Right renal cortex interstitium (tissue), 3 donors: ENCODE results near the gene ZNF610. TPM values are rescaled to one million over a fixed set of nuclear protein-coding genes. Genes with fewer than 3 reads are reported as not detected.
"Not testable (repeated sequence)": the region's sequence is repeated elsewhere in the genome, so short reads cannot be mapped to it uniquely, and the experiment has no call there.

ENCODE experiments used
- DNase-seq, 3 donors: peaks; one replicate each; pipeline ENCODE4 v3.0.0-alpha.2; 2013; ENCODE audit warnings: low read depth in 3 of 3, low spot score in 2 of 3
- polyA plus RNA-seq, 3 donors: library from polyadenylated mRNA; unstranded; fragments of 120-200 nt; gene quantifications; one replicate each; pipeline ENCODE4 v1.2.1, GENCODE V29; 2013; ENCODE audit not compliant: insufficient read length in 3 of 3

ZNF610 gene
- polyA plus RNA-seq, result 10 to 100 TPM; 13.4 to 14.0 (median 13.7) TPM

DNA sequence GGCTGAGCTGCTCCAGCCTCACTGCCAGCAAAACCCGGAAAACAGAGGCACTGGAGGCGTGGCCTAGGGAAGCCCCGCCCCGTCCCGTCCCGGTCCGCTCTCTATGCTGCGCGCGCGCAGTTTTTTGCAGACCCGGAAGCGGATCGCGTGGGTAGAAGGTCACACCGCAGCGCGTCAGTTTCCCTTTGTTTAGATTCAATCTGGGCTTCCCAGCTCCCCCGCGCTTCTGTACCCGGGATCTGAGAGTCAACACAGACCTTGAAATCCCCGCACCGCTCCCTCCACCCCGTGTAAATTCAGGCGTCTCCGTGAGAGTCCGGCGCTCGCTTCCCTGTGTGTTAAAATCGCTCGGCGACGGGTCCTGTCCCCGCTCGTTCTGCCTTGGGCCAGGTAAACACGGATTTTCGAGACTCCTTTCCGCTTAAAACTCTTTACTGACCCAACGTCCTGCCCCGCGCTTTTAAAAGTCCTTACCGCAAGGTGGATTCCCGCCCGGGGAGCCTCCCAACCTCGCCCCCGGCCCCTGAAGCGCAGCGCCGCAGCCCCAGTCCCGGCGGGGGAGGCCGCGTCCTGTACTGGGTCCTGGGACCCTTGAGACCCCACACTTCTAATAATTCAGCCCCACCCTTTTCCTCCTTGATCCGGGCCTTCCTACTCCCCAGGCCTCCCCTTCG is at the start of gene ZNF610:
Gene ZNF610 (plus strand): TSS at position 127 of the 674 bp plus-strand sequence. CDS start 12,930 bp downstream, outside the sequence.
- peak; percentile 68 to 81 (median 74) for DNase-seq

DNA sequence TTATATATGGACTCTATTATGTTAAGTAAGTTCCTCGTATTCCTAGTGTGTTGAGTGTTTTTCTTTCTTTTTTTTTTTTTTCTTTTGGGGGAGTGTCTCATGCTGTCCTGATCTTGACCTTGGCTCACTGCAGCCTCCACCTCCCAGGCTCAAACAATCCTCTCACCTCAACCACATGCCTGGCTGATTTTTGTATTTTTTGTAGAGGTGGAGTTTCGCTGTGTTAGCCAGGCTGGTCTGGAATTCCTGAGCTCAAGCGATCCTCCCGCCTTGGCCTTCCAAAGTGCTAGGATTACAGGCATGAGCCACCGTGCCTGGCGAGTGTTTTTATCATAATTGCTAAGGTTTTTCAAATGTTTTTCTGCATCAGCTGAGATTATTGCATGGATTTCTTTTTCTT is 49.8 kb upstream of the ZNF610 start:
- DNase-seq, result no peak

DNA sequence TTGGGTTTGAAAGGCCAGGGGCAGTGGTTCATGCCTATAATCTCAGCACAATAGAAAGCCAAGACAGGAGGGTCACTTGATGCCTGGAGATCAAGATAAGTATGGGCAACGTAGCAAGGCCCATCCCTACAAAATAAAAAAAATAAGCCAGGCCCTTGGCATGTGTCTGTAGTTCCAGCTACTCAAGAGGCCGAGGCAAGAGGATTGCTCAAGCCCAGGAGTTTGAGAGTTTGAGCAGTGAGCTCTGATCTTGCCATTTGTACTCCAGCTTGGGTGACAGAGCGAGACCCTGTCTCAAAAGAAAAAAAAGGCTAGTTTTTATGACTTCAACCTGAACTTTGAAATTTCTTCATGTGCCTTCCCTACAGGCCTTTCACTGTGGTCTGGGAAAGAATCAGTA is 44.3 kb upstream of the ZNF610 start:
- DNase-seq, result no peak

DNA sequence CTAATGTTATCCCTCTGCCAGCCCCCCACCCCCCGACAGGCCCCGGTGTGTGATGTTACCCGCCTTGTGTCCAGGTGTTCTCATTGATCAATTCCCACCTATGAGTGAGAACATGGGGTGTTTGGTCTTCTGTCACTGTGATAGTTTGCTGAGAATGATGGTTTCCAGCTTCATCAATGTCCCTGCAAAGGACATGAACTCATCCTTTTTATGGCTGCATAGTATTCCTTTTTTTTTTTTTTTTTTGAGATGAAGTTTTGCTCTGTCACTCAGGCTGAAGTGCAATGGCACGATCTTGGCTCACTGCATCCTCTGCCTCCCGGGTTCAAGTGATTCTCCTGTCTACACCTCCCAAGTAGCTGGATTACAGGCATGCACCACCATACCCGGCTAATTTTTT is 43.1 kb upstream of the ZNF610 start:
- DNase-seq, result not testable (repeated sequence)

DNA sequence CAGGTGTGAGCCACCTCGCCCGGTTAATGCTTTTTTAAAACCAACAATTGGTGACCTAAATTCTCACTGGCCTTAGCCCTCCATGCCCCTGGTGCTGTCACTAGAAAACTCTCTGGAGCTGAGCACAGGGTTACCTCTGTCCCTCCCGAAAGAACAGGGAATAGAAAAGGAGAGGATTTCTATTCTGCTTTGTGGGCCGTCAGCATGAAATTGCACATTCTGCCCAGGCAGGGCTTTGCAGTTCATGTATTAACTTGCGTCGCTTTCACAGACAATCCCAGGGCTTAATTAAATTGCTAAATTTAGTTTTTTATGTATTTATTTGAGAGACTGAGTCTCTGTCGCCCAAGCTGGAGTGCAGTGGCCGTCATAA is 39.7 kb upstream of the ZNF610 start:
- no peak for DNase-seq

DNA sequence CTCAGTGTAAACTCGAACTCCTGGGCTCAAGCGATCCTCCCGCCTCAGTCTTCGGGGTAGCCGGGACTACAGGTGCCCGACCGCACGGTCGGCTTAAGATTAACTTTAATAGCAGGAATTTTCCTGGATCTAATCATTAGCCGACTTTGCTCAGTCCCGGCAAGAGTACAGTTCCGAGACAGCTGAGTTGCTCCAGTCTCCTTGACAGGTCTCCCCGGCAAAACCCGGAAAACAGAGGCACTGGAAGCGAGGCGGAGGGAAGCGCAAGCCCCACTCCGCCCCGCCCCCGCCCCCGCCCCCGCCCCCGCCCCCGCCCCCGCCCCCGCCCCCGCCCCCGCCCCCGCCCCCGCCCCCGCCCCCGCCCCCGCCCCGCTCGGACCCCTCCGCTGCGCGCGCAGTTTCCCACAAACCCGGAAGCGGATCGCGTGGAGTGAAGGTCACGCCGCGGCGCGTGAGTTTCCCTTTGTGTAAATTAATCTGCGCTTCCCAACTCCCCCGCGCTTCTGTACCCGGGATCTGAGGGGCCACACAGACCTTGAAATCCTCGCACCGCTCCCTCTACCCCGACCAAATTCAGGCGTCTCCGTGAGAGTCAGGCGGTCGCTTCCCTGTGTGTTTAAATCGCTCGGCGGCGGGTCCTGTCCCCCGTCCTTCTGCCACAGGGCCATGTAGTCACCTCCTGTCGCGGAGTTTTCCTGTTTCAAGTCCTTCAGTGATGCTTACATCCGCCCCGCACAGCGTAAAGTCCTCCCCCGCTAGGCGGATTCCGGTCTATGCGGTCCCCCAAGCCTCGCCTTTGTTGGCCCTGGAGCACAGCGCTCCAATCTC is 39.1 kb upstream of the ZNF610 start, which contains the start of gene ZNF480:
Gene ZNF480 (plus strand): TSS at position 397 of the 828 bp plus-strand sequence. CDS start 3,244 bp downstream, outside the sequence.
- DNase-seq, result peak; percentile 69 to 74 (median 70)

DNA sequence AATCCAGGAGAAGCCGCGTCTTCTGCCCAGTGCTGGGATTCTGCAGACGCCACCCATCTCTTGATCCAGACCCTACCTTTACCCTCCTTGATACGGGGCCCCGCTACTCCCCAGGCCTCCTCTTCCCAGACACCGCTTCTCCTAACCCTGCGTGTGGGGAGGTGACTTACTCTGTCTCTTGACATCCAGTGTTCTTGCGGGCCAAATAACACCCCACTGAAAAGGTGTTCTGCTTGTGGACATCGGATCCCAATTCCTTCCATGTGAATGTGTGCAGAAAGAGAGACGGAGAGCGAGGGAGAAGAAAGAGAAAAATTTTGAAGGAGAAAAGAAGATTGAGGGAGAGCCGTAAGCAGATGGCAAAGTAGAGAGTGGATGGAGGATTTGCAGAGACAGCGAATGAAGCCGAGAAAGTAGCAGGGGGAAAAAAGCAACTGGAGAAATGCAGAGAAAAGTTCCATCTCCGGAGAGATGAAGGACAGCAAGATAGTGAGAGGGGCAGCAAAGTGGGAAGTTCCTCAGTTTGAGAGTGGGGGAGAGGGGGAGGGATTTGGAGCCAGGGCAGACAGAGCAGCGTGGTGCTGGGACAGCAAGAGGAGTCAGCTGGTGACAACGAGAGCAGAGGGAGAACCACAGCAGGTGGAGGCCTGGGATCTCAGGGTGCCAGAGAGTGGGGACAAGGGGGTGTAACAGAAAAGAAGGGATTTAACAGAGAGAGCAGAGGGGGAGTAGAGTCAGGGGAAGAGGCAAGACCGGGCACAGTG is 38.3 kb upstream of the ZNF610 start:
- no peak for DNase-seq

DNA sequence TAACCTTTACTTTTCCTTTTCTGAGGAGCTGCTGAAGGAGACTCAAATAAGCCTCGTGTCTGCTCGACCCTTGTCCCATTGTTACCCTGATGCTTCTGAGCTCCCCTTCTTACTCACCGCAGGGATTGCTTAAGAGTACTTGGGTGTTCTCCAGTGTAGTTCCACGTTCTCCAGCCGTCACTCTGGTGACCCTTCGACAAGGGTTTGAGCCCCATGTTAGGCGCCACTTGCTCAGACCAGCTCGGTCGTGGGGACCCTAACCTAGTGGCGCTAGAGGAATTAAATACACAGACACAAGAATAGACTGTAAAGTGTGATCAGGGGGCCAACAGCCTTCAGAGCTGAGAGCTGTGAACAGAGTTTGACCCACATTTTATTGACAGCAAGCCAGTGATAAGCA is 28.8 kb upstream of the ZNF610 start:
- no peak for DNase-seq

DNA sequence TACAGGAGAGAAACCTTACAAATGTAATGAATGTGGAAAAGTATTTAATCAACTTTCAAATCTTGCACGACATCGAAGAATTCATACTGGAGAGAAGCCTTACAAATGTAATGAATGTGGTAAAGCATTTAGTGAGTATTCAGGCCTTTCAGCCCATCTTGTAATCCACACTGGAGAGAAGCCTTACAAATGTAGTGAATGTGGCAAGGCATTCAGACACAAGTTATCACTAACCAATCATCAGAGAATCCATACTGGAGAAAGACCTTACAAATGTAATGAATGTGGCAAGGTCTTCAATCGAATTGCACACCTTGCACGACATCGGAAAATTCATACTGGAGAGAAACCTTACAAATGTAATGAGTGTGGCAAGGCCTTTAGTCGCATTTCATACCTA is 13.6 kb upstream of the ZNF610 start:
- DNase-seq, result no peak

DNA sequence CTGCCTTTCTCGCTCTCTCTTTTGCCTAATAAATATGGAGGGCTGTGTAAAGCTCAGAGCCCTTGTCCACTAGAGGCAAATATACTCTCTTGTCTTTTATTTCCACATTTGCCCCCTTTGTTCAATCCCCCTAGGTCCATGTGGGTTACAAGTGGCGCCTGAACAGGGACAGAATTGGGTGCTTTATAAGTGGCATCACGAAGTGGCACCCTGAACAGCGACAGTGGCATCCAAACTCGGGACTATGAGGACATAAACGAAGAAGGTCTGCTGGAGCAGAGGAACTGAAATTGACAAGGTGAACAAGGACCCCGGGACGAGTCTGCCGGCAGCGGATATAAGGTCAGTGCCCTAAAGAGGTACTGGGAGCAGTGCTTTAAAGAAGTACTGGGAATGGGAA is 4.3 kb upstream of the ZNF610 start:
- DNase-seq, result no peak

DNA sequence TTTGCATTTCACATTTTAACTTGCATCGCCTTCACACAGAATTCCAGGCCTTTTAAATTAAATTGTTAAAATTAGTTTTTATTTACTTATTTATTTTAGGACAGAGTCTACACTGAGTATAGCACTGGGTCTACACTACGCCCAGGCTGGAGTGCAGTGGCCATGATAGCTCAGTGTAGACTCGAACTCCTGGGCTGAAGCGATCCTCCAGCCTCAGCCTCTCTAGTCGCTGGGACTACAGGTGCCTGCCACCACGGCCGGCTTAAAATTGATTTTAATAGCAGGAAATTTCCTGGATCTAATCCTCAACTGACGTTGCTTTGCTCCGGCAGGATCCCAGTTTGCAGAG is 301 bp upstream of the ZNF610 start:
- no peak for DNase-seq

DNA sequence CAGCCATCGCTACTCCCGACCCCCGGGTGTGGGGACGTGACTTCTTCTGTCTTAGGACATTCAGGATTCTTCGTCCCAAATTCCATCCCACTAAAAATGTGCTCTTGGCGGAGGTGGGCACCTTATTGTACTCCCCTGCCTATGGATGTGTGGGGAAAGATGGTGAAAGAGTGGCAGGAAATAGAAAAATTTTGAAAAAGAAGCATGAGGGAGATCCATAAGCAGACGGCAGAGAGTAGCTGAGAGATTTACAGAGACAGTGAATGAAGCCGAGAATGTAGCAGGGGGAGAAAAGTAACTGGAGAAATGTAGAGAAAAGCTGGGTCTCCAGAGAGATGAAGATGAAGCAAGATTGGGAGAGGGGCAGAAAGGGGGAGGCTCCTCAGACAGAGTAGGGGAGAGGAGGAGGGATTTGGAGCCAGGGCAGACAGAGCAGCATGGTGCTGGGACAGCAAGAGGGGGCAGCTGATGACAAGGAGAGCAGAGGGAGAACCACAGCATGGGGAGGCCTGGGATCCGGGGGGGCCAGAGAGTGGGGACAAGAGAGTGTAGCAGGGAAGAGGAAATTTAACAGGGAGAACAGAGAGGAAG is 843 bp downstream of the ZNF610 start:
- DNase-seq, result peak in 2 of 3 donors; percentile 10 to 15

DNA sequence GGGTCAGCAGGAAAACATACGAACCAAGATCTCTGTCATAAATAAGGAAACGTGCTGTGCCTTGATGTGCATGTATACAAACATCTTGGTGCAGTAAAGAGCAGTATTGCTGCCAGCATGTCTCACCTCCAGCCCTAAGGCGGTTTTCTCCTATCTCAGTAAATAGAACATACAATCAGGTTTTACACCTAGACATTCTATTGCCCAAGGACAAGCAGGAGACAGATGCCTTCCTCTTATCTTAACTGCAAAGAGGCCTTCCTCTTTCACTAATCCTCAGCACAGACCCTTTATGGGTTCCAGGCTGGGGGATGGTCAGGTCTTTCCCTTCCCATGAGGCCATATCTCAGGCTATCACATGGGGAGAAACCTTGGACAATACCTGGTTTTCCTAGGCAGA is 3.0 kb downstream of the ZNF610 start:
- not testable (repeated sequence) for DNase-seq

DNA sequence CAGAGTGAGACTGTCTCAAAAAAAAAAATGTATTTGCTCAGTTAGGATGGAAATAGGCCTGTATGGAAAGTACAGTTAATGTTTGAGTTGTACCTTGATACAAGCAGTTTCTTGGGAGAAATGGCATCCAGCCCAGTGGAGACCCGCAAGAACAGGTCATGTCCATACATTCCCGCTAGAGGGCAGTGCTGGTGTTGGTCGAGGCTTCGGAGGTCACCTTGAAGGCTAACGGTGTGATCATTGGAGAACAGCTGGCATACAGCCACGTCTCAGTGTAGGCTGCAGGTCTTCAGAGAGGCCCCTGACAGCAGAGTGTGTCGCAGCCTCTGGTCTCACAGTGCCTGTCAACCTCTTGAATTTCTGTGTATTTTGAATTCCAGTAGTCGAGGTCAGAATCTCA is 7.5 kb downstream of the ZNF610 start:
- peak; percentile 64 to 73 (median 69) for DNase-seq

DNA sequence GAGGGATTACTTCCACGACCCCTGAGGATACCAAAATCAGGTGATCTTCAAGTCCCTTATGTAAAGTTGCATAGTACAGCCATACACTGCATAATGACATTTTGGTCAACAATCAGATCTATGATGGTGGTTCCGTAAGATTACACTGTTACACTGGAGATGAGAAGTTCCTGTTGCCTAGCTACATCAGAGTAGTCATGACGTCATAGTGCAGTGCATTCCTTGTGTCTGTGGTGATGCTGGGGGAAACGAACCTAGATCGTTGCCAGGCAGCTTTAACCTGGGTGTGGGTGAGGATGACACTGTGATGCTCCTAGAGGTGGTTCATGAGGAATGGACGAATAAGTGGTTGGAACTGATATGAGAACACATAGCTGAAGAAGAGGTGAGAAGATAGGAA is 9.1 kb downstream of the ZNF610 start:
- no peak for DNase-seq

DNA sequence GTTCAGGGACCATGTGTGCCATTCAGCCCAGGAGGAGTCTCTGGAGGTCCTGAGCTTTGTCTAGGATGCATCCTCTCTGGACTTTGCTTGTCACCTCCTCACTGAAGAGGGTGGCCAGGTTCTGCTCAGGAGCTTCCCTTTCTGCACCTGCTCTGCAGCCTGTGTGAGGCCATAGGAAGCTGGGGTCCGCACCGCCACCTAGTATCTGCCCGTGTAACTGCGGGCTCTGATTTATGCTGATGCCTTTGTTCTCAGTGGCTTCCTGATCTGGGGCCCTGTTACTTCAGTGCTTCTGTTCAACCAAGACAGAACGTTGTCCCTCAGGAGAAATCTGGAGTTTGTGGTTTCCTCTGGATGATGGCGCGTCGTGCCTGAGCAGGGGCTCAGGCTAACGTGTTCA is 15.5 kb downstream of the ZNF610 start:
- DNase-seq, result no peak

DNA sequence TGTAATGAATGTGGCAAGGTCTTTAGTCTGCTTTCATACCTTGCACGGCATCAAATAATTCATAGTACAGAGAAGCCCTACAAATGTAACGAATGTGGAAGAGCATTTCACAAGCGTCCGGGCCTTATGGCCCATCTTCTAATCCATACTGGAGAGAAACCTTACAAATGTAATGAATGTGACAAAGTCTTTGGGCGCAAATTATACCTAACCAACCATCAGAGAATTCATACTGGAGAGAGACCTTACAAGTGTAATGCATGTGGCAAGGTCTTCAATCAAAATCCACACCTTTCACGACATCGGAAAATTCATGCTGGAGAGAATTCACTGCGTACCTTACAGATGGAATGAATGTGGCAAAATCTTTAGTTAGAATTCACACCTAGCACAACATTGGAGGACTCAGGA is 30.4 kb downstream of the ZNF610 start:
- DNase-seq, result no peak

DNA sequence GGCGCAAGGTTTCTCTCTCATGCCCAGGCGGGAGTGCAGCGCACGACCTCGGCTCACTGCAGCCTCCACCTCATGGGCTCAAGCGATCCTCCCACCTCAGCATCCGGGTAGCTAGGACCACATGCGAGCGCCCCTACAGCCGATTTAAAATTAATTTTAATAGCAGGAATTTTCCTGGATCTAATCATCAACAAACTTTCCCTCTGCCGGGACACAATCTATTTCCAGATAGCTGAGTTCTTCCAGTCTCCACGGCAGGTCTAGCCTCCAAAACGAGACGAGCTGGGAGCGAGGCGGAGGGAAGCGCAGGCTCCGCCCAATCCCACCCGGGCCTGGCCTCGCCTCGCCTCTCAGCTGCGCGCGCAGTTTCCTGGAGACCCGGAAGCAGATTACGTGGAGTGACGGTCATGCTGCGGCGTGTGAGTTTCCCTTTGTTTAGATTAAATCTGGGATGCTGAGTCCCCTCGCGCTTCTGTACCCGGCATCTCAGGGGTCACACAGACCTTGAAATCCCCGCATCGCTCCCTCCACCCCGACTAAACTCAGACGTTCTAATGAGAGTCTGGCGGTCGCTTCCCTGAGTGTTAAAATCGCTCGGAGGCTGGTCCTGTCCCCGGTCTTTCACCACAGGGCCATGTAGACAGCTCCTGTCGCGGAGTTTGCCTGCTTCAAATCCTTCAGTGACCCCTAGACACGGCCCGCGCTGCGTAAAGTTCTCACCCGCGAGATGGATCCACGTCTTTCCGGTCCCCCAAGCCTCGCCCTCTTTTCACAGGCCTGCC is 33.7 kb downstream of the ZNF610 start, which contains the start of gene ZNF880:
Gene ZNF880 (plus strand): TSS at position 365 of the 782 bp plus-strand sequence. CDS start 43 bp downstream, at position 408.
- peak; percentile 88 to 94 (median 90) for DNase-seq

DNA sequence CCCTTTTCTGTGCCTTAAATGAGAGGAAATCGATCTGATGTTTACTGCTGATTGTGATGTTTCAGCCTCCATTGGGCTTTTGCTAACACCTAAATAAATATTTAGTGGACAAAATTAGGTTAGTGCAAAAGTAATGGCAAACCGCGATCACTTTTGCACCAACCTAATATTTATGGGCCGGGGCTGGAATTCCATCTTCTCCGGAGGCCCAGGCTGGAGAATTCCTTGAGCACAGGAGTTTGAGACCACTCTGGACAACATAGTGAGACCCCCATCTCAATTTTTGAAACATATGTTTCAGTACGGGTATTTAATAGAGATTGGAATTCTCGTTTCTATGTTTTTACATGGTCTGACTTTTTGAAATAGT is 34.3 kb downstream of the ZNF610 start:
- no peak for DNase-seq

DNA sequence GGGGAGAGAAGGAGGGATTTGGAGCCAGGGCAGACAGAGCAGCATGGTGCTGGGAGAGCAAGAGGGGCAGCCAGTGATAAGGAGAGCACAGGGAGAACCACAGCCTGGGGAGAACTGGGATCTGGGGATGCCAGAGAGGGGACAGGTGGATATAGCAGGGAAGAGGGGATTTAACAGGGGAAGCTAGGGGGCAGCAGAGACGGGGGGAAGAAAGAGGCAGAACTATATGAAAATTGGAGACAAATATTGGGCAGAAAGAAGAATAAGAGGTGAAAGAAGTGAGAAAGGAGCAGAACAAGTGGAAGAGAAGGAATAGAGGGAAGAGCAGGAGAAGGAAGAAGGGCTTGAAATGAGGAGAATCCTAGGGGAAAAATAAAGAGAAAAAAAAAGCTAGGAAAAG is 55.1 kb downstream of the ZNF610 start:
- no peak for DNase-seq
